Fibroblast of villous mesenchyme (primary cell): ENCODE results near the gene ACTR6. TPM values are rescaled to one million over a fixed set of nuclear protein-coding genes. Genes with fewer than 3 reads are reported as not detected.
A peak's percentile ranks its signal among the peaks of the same experiment; 100 is the strongest.

Source experiments
- DNase-seq: peaks from one replicate; pipeline ENCODE4 v3.0.0-alpha.2; 2010; ENCODE audit warnings: low read depth
- H3K4me3 ChIP-seq: 2 replicates; pipeline ENCODE4 v1.5.1; 2011; ENCODE audit warnings: low read depth, mild to moderate bottlenecking, low read length
- total RNA-seq: library from RNA; depleted of rRNA; stranded (reverse); fragments of >200 nt; gene quantifications from 2 replicates; pipeline ENCODE4 v1.2.3, GENCODE V29; 2012
- TF ChIP-seq, protein P1 (sequence below): IDR thresholded peaks from 2 replicates; pipeline ENCODE4 v1.5.1; 2012; ENCODE audit warnings: low read depth, mild to moderate bottlenecking, low read length; ENCODE audit not compliant: insufficient read depth

ACTR6 gene
- total RNA-seq, 1 donor = 21.2 TPM

DNA sequence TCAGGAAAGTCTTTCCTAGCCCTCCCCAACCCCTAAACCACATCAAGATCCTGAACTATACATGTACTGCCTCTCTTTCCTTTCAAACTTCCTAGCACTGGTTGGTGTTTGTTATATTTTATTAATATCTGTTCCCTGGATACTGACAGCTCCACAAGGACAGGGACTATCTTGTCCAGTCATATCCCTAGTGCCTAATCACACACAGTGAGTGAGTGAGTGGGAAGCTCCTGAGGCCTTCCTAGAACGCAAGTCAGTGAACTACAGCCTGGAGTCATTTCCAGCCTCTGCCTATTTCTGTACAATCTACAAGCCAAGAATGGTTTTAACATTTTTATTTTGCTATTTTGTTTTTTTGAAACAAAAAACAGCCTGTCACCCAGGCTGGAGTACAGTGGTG is 7.5 kb upstream of the ACTR6 start:
- TF ChIP-seq, protein P1, sequence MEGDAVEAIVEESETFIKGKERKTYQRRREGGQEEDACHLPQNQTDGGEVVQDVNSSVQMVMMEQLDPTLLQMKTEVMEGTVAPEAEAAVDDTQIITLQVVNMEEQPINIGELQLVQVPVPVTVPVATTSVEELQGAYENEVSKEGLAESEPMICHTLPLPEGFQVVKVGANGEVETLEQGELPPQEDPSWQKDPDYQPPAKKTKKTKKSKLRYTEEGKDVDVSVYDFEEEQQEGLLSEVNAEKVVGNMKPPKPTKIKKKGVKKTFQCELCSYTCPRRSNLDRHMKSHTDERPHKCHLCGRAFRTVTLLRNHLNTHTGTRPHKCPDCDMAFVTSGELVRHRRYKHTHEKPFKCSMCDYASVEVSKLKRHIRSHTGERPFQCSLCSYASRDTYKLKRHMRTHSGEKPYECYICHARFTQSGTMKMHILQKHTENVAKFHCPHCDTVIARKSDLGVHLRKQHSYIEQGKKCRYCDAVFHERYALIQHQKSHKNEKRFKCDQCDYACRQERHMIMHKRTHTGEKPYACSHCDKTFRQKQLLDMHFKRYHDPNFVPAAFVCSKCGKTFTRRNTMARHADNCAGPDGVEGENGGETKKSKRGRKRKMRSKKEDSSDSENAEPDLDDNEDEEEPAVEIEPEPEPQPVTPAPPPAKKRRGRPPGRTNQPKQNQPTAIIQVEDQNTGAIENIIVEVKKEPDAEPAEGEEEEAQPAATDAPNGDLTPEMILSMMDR = no peak
- no peak overlapping the region for H3K4me3 ChIP-seq
- no peak for DNase-seq

GRCh38 chr12:100197486-100197885 is 3.1 kb upstream of the ACTR6 start:
- H3K4me3 ChIP-seq = no peak overlapping the region
- TF ChIP-seq, protein P1 = no peak
- DNase-seq = no peak

- DNase-seq = no peak
- peak overlapping the region; percentile 90 for H3K4me3 ChIP-seq
- TF ChIP-seq, protein P1 = no peak
Observed at GRCh38 chr12:100199023-100199346, 1.6 kb upstream of the ACTR6 start.

- H3K4me3 ChIP-seq = peak overlapping the region; percentile 90
- DNase-seq = no peak
- TF ChIP-seq, protein P1 = no peak
Observed at GRCh38 chr12:100199347-100200149, 1.1 kb upstream of the ACTR6 start.

- TF ChIP-seq, protein P1 = no peak
- DNase-seq = no peak
Observed at GRCh38 chr12:100201604-100202423, 1.2 kb downstream of the ACTR6 start.

DNA sequence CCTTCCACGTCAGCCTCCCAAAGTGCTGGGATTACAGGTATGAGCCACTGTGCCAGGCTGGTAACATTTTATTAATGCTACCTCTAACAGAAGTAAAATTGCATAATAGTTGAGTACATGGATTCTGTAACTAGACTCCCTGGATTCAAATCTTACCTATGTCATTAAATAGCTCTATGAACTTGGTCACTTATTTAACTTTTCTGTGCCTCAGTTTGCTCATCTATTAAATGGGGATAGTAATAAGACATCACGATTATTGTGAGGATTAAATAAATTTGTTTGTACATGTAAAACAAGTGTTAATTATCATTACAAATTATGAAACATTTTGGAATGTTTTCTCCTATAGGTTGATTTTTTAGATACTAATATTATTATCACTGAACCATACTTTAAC is 6.7 kb downstream of the ACTR6 start:
- DNase-seq = no peak
- TF ChIP-seq, protein P1 = no peak
- no peak overlapping the region for H3K4me3 ChIP-seq

More at GRCh38 chr12:100201604-100202423, 1.2 kb downstream of the ACTR6 start:
- H3K4me3 ChIP-seq = peak overlapping the region; percentile 90
